Mononuclear cell (primary cell): ENCODE results near the gene SPC24. TPM values are rescaled to one million over a fixed set of nuclear protein-coding genes. Genes with fewer than 3 reads are reported as not detected.
"Not testable (repeated sequence)": the region's sequence is repeated elsewhere in the genome, so short reads cannot be mapped to it uniquely, and the experiment has no call there.

ENCODE experiments used
- H3K27me3 ChIP-seq: 2 replicates; pipeline ENCODE4 v1.6.0; 2011; ENCODE audit warnings: low read length, control low read depth; ENCODE audit not compliant: insufficient read depth
- H3K4me1 ChIP-seq: 2 replicates; pipeline ENCODE4 v1.5.1; 2011; ENCODE audit warnings: mild to moderate bottlenecking, low read length, control low read depth; ENCODE audit not compliant: insufficient read depth
- H3K4me3 ChIP-seq: 2 replicates; pipeline ENCODE4 v1.5.1; 2011; ENCODE audit warnings: mild to moderate bottlenecking, low read length, moderate library complexity
- H3K9me3 ChIP-seq: 2 replicates; pipeline ENCODE4 v1.5.1; 2011; ENCODE audit warnings: low read depth, mild to moderate bottlenecking, control low read depth, low read length
- total RNA-seq: library from RNA; depleted of rRNA; stranded (reverse); fragments of >200 nt; gene quantifications from one replicate; pipeline ENCODE4 v1.2.3, GENCODE V29; 2012

The SPC24 gene
- total RNA-seq, 1 donor = 0.10 TPM

DNA sequence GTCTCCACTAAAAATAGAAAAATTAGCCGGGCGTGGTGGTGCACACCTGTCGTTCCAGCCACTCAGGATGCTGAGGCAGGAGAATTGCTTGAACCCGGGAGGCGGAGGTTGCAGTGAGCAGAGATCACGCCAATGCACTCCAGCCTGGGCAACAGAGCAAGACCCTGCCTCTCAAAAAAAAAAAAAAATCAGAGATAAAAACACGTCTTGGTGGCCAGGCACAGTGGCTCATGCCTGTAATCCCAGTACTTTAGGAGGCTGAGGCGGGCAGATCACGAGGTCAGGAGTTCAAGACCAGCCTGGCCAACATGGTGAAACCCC, 23.5 kb upstream of the SPC24 start:
- H3K27me3 ChIP-seq, H3K9me3 ChIP-seq, H3K4me1 ChIP-seq, H3K4me3 ChIP-seq: not testable (repeated sequence)

DNA sequence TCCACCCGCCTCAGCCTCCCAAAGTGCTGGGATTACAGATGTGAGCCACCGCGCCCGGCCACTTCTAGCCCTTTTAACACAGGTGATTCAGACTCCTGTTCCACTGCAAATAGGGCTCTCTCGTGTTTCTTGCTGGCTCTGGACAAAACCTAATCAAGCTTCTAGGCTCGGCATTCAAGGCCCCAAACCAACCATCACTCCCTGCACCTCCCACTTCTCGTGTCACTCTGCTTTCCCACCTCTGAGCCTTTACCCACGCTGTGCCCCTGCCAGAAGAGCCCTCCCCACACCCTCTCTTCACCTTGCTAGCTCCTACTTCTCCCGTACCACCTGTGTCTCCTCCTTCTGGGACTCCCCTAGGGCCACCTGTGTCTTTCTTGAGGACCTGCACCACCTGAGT, 22.0 kb upstream of the SPC24 start:
- Histone ChIP-seq H3K9me3 (no peaks in the 10 kb centered on the region), H3K4me1 (peaks cover 7% of the 10 kb centered on the region), H3K27me3 (no peaks in the 10 kb centered on the region), H3K4me3 (no peak overlapping the region)

DNA sequence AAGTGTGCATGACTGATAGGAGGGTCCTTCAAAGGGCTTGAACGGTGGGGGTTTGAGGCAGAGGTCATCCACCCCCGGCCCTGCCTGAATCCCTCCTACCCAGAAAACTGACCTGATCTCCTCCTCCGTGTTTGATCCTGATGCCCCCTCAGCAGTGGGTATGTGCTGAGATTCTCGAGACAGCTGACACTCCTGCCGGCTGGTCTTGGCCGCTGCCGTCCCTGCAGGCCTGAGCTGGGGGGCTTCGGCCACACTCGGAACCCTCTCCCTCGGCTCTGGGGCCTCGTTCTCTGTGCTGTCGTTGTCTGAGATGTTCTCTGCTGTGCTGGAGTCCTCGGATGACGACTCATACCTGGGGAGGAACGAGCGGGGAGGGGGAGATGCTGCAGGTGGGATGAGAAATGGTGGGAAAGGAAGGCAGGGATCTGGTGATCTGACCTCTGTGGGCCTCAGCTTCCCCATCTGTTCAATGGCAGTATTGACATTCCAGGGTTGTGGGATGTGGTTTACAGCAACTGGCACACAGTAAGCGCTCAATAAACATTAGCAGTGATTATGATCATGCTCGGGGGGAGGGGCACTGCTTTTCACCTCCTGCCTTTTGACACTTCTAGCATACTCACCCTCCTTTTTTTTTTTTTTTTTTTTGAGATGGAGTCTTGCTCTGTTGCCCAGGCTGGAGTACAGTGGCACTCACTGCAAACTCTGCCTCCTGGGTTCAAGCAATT, 21.0 kb upstream of the SPC24 start:
- Histone ChIP-seq H3K27me3 (no peaks in the 10 kb centered on the region), H3K4me3 (no peak overlapping the region), H3K9me3 (no peaks in the 10 kb centered on the region), H3K4me1 (peaks cover 7% of the 10 kb centered on the region)

DNA sequence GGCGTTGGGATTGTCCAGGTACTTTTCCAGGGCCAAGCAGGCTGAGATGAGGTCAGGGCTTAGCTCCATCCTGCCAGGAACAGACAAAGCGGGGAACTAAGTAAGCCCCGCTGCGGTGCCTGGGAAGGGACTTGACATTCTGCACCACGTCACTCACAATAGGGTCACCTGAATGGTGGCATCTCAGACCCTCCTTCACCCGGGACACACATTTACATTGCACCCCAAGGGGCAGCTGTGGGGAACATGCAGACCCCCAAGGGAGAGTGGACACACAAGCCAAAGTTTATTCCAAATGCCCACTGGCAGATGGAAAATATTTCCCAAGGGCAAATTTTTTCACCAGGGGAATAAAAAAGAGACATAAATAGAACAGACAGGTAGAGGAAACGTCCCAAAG, 20.3 kb upstream of the SPC24 start:
- peaks cover 7% of the 10 kb centered on the region for H3K4me1 ChIP-seq
- H3K27me3 ChIP-seq = no peaks in the 10 kb centered on the region
- no peak overlapping the region for H3K4me3 ChIP-seq
- H3K9me3 ChIP-seq = no peaks in the 10 kb centered on the region

DNA sequence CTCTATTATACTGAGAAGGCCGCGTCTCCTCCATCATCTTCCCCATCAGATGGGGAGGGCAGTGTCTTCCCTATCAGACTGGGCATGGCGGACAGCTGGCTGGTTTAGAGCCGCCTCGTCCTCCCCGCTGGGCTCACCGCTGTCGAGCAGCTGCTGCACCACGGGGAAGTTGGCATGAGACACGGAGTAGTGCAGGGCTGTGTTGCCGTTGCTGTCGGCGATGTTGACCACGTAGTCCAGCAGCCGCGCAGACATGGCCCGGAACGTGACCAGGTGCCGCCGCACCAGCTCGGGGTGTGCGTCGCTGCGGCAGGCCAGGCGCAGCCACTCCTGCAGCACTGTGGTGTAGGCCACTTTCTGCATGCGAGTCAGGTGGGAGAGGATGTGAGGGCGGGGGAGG, 18.8 kb upstream of the SPC24 start:
- Histone ChIP-seq H3K4me1 (no peaks in the 10 kb centered on the region), H3K9me3 (no peaks in the 10 kb centered on the region), H3K27me3 (no peaks in the 10 kb centered on the region), H3K4me3 (no peak overlapping the region)

DNA sequence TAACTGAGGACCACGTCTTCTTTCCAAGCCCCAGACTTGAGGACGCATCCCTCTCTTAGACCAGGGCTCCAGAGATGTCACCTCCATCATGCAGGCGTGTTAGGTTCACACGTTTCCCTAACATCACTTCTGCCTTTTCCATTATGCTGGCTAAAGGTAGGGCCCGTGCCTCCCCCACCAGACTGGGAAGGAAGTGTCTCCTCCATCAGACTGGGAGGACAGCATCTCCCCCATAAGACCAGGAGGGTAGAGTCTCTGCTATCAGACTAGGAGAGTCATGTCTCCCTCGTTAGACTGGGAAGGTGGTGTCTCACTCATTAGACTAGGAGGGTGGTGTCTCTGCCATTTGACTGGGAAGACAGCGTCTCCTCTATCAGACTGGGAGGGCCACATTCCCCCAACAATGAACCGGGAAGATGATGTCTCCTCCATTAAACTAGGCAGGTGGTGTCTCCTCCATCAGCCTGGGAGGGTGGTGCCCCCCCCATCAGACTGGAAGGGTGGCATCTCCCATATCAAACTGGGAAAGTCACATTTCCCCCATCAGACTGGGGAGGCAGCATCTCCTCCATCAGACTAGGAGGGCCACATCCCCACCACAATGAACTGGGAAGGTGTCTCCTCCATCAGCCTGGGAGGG, 18.1 kb upstream of the SPC24 start:
- Histone ChIP-seq H3K4me1 (no peaks in the 10 kb centered on the region), H3K27me3 (no peaks in the 10 kb centered on the region), H3K9me3 (no peaks in the 10 kb centered on the region), H3K4me3 (no peak overlapping the region)

DNA sequence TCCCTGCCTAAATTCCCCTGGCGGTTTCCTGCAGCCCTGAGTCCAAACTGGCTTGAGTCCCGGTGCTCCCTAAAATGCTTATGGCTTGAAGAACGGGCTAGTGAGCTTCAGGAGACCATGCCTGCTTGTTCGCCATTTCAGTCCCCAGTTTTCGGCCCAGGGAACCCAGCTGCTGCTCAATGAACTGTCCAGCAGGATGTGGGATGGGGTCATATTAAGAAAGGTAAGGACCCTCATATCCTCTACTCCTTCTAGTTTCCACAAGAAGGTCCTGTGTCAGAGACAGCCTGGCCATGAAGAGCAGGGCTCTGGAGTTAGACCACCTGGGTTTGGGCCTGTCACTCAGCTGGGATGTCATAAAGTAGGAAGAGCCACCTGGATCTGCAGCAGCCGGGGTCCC, 17.0 kb upstream of the SPC24 start:
- H3K4me1 ChIP-seq = no peaks in the 10 kb centered on the region
- no peaks in the 10 kb centered on the region for H3K9me3 ChIP-seq
- no peaks in the 10 kb centered on the region for H3K27me3 ChIP-seq
- H3K4me3 ChIP-seq = no peak overlapping the region

DNA sequence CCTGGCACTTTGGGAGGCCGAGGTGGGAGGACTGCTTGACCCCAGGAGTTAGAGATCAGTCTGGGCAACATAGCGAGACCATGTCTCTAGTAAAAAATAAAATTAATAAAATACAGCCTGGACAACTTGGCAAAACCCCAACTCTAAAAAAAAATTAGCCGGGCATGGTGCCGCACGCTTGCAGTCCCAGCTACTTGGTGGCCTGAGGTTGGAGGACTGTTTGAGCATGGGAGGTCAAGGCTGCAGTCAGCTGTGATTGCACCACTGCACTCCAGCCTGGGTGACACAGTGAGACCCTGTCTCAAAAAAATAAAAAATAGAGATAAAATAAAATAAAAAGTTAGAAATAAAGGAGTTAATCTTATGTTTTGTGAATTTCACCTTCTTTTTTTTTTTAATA, 15.6 kb upstream of the SPC24 start:
- Histone ChIP-seq H3K27me3 (no peaks in the 10 kb centered on the region), H3K4me1 (no peaks in the 10 kb centered on the region), H3K9me3 (no peaks in the 10 kb centered on the region), H3K4me3 (no peak overlapping the region)

DNA sequence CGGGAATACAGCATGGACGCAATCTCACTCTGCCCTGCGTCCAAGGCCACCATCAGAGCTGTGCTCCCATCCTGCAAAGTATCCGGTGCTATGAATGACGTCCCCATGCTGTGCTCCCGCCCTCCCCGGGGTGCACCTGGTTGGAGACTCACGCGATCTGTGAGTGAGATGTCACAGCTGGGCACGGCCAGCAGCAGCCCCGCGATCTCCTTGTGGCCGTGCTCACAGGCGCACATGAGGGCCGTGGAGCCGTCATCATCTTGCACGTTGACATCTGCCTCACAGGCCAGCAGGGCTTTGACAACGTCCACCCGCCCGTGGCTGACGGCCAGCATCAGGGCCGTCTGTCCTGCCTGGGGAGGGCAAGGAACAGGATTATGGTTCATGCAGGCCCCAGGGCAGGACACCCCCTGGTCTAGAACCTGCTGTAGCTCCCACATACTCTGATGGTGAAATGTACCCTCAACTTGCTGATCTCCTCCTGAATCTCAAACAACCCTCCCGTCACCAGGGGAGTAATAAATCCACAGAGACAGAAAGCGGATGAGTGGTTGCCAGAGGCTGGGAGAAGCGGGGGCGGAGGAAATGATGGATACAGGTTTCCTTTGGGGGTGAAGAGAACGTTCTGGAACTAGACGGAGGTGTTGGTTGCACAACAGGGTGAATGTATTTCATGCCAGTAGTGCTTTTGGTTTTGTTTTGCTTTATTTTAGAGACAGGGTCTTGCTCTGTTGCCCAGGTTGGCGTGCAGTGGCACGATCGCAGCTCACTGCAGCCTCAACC, 14.5 kb upstream of the SPC24 start:
- H3K9me3 ChIP-seq = no peaks in the 10 kb centered on the region
- no peaks in the 10 kb centered on the region for H3K27me3 ChIP-seq
- H3K4me1 ChIP-seq = no peaks in the 10 kb centered on the region
- no peak overlapping the region for H3K4me3 ChIP-seq

DNA sequence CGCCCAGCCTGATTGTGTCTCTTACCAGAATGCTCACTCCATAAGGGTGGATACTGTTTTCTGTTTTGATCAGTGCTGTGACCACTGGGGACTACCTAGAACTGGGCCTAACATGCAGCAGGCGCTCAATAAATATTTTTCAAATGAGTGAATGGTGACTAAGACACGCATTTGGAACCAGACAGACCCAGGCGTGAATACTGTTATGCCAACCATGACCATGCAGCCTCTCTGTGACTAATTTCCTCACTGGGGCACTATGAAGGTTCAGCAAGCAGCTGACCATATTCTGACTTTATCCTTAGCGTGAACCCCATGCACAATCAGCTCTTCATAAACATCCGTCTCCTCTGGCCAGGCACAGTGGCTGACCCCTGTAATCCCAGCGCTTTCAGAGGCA, 13.0 kb upstream of the SPC24 start:
- H3K9me3 ChIP-seq = no peaks in the 10 kb centered on the region
- no peaks in the 10 kb centered on the region for H3K4me1 ChIP-seq
- no peak overlapping the region for H3K4me3 ChIP-seq
- H3K27me3 ChIP-seq = no peaks in the 10 kb centered on the region

DNA sequence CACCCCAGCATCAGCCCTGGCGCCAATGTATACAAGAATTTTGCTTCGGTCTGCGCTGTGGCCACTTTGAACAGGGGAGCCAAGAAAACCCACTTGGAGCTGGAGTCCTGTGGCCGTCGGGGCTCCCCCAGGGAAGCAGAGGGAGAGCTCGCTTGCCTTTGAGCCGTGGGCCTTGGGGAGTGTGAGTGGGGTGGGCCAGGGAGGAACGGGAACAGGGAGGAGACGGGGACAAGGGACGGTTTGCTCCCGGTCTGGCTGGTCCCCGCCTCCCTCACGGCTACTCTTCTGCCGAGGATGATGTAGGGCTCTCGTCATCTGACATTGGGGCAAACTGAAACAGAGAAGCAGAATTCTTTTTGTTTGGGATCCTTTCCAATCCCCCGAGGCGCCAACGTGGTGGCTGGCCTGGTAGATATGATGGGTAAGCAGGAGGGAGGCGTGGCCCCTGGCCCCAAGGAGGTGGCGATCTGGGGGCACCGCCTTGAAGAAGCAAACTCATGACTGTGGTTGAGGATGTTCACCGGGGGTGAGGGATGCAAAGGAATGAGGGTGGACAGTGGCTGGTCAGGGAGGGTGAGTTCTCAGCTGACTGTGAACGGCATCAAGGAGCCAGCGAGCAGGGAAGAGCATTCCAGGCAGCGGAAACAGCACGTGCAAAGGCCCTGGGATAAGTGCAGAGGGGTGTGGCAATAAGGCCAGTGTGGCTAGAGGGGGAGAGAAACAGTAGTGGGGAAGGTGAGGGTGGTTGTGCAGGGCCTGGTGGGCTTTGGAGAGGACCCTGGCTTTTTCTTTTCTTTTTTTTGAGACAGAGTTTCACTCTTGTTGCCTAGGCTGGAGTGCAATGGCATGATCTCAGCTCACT, 10.9 kb upstream of the SPC24 start:
- Histone ChIP-seq H3K4me1 (no peaks in the 10 kb centered on the region), H3K9me3 (no peaks in the 10 kb centered on the region), H3K4me3 (no peak overlapping the region)

DNA sequence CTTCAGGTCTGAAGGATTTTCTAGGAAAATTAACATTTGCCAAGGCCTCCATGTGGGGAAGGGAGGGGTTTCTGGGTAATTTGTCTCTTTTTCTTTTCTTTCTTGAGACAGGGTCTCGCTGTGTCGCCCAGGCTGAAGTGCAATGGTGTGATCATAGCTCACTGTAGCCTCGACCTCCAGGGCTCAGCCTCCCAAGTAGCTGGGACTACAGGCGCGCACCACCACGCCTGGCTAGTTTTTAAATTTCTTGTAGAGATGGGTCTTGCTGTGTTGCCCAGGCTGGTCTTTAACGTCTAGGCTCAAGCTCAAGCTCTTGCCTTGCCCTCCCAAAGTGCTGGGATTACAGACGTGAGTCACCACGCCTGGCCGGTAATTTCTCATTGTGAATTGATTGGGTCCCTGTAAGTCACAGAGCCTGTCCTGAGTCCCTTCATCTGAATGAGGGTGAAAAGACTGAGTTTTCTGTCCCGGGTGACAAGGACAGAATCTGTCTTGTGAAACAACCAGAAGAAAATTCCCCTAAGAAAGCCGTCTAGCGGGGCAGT, 10.0 kb upstream of the SPC24 start:
- Histone ChIP-seq H3K27me3 (no peaks in the 10 kb centered on the region), H3K4me3 (no peak overlapping the region), H3K9me3 (no peaks in the 10 kb centered on the region), H3K4me1 (no peaks in the 10 kb centered on the region)

More for the DNA sequence above, 10.9 kb upstream of the SPC24 start:
- no peaks in the 10 kb centered on the region for H3K27me3 ChIP-seq

DNA sequence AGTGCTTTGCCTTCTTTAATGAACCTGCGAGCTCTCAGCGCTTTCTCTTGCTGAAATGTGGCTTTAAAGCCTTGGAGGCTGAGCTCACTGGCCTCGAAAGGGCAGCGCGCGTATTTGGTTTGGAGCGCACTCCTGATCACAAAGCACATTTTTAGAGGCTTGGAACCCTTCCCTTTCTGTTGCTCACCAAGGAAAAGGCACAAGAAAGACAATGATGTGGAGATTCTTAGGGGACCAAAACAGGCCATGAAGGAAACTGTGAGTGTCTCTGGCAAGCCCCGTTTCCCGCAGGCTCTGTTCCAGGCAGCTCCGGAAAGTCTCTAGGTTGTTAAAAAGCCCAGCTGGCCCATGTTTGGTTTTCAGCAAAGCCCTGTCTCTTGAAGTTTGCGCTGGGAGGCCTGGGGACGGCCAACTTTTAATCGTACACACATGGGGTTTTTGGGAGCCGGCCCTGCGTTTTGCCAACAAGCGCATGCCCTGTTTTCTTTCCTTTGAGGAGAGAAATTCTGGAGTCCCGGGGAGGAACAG, 9.4 kb upstream of the SPC24 start:
- no peaks in the 10 kb centered on the region for H3K9me3 ChIP-seq
- no peaks in the 10 kb centered on the region for H3K4me1 ChIP-seq
- H3K4me3 ChIP-seq = no peak overlapping the region
- H3K27me3 ChIP-seq = no peaks in the 10 kb centered on the region

DNA sequence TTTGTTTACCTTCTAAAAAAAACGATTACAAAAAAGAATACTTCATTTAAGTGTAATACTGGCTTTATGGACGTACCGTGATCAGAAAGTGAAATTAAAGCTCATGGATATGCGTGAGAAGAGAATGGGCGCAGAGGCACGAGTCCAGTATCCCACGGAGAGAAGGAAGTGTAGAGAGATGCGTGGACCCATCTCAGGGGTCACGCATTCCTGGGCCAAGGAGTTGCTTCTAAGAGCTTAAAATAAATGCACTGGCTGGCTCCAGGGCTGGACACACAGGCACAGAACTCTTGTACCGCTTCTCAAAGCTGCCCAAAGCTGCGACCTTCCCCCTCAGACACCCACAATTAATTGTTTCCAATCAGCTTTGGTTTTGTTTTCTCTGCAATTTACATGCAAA, 8.7 kb upstream of the SPC24 start:
- no peaks in the 10 kb centered on the region for H3K4me1 ChIP-seq
- no peak overlapping the region for H3K4me3 ChIP-seq
- no peaks in the 10 kb centered on the region for H3K9me3 ChIP-seq

DNA sequence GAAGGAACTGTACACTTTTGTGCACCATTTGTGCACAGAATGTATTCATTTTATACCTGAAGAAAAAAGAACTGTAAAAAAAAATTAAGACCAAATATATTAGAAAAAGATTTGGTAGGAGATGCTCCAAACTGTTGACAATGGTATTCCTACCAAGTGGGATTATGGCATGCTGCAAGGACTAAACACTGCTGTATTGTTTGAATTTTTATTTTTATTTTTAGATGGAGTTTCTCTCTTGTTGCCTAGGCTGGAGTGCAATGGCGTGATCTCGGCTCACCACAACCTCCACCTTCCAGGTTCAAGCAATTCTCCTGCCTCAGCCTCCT, 4.8 kb upstream of the SPC24 start:
- not testable (repeated sequence) for H3K4me1 ChIP-seq, H3K27me3 ChIP-seq, H3K4me3 ChIP-seq, H3K9me3 ChIP-seq

More for the DNA sequence above, 8.7 kb upstream of the SPC24 start:
- no peaks in the 10 kb centered on the region for H3K27me3 ChIP-seq
